Astrocyte of the spinal cord (primary cell): ENCODE data around the gene SWAP70.
A peak's percentile ranks its signal among the peaks of the same experiment; 100 is the strongest.

Experiments
- DNase-seq: peaks from one replicate; pipeline ENCODE4 v3.0.0; 2011; ENCODE audit warnings: low read depth, low spot score
- H3K4me3 ChIP-seq: 2 replicates; pipeline ENCODE4 v1.5.1; 2011; ENCODE audit warnings: low read depth, mild to moderate bottlenecking, low read length, moderate library complexity
- CTCF ChIP-seq: IDR thresholded peaks from 2 replicates; pipeline ENCODE4 v1.5.1; 2012; ENCODE audit warnings: low read depth, mild to moderate bottlenecking, low read length, inconsistent platforms
- in situ Hi-C: cut with HindIII; loops from 2 replicates; pipeline ENCODE4 v1.10.0; 2017; ENCODE audit warnings: low sequenced_read_pairs

Gene SWAP70

GRCh38 chr11:9675691-9676090 is 11.8 kb downstream of the SWAP70 start:
- TF ChIP-seq CTCF, result no peak
- in situ Hi-C loops, result no loop called here
- no peak overlapping the region for H3K4me3 ChIP-seq
- DNase-seq, result no peak

- no peak overlapping the region for H3K4me3 ChIP-seq
- TF ChIP-seq CTCF, result no peak
- in situ Hi-C loops, result no loop called here
These were observed 14.1 kb downstream of the SWAP70 start for GRCh38 chr11:9677951-9678350.

GRCh38 chr11:9678576-9678975 is 14.7 kb downstream of the SWAP70 start:
- TF ChIP-seq CTCF, result no peak
- no peak overlapping the region for H3K4me3 ChIP-seq
- DNase-seq, result no peak
- in situ Hi-C loops, result no loop called here

More at GRCh38 chr11:9677951-9678350, 14.1 kb downstream of the SWAP70 start:
- no peak for DNase-seq

- DNase-seq, result no peak
- in situ Hi-C loops, result no loop called here
- no peak overlapping the region for H3K4me3 ChIP-seq
- no peak for TF ChIP-seq CTCF
These were observed 16.2 kb downstream of the SWAP70 start for GRCh38 chr11:9680028-9680427.

- no peak overlapping the region for H3K4me3 ChIP-seq
- no peak for DNase-seq
- no peak for TF ChIP-seq CTCF
- in situ Hi-C loops, result no loop called here
These were observed 17.9 kb downstream of the SWAP70 start for GRCh38 chr11:9681583-9682372.

- peak; percentile 34 for DNase-seq
- in situ Hi-C loops, result no loop called here
- no peak for TF ChIP-seq CTCF
- H3K4me3 ChIP-seq, result no peak overlapping the region
These were observed 24.0 kb downstream of the SWAP70 start for GRCh38 chr11:9687711-9688477.
